GM21423 (cell line): ENCODE measurements around the gene TTLL13.
"Not testable (repeated sequence)": the region's sequence is repeated elsewhere in the genome, so short reads cannot be mapped to it uniquely, and the experiment has no call there.

Experiments used
- ATAC-seq: cut with Tn5 transposase; IDR thresholded peaks from one replicate; pipeline ENCODE4 v1.9.1; 2021; ENCODE audit warnings: mild to moderate bottlenecking, moderate library complexity; ENCODE audit not compliant: unreplicated experiment

The TTLL13 gene

DNA sequence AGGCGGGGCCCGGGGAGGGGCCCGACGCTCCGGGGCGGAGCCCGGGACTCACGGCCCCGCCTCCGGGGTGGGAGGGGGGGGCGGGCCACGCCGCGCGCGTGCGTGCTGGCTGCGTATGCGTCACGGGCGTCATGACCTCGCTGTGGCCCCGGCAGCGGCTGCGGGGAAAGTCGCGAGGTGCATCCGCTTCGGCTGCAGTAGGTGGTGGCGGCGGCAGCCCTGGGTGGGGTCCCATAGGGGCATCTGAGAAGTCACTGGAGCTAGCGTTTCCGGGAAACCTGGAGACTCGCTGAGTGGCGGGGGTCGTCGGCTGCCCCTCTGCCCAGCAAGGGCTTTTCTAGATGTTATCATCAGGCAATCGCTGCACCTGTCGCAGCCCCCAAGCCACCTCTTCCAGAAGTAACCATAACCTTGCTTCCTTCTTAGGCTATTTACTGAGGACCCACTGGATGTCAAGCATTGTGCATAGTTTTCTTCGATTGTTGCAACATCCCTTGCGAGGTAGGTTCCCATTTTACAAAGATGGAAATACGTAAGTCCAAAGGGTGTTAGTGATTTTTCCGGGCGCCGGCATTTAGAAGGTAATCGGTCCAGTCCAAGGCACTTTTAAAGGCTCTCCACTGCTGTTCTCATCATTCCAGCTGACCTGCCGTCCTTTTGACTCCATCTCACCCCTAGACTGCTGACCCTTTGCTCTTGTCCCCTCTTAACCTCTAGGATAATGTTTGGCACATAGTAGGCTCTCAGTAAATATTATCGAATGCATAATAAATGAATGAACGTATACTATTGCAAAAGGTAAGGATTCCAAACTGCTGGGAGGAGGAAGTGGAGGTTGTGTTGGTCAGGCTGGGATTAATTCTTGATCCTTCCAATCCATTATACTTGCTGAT is 15.0 kb upstream of the TTLL13 start, which contains the start of gene GDPGP1:
GDPGP1 (plus strand) TSS at position 114 of the 893 bp plus-strand sequence. CDS start 6,700 bp downstream, outside the sequence.
- peak; percentile 69 for ATAC-seq

GRCh38 chr15:90239371-90239770 is 10.0 kb upstream of the TTLL13 start:
- no peak for ATAC-seq

- no peak for ATAC-seq
Measured at GRCh38 chr15:90240856-90241255, 8.5 kb upstream of the TTLL13 start.

DNA sequence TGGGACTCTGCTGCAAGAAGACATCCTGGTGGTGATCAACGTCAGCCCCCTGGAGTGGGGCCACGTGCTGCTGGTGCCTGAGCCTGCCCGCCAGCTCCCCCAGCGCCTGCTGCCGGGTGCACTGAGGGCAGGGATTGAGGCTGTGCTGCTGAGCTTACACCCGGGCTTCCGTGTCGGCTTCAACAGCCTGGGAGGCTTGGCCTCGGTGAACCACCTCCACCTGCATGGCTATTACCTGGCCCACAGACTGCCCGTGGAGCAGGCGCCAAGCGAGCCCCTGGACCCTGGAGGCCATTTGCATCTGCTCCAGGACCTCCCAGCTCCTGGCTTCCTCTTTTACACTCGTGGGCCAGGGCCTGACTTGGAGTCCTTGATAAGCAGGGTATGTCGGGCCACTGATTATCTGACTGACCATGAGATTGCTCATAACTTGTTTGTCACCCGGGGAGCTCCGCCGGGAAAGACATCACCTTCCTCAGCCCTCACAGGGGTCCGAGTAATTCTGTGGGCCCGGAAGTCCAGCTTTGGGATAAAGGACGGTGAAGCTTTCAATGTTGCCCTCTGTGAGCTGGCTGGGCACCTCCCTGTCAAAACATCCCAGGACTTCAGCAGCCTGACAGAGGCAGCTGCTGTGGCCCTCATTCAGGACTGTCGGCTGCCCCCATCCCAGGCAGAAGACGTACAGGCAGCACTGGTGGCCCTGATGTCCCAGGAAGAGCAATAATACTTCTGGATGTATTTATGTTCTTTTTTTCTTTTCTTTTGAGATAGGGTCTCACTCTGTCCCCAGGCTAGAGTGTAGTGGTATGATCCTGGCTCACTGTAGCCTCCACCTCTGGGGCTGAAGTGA is 7.8 kb upstream of the TTLL13 start:
- no peak for ATAC-seq

- ATAC-seq, result no peak
Measured at GRCh38 chr15:90243943-90244639, 5.3 kb upstream of the TTLL13 start.

DNA sequence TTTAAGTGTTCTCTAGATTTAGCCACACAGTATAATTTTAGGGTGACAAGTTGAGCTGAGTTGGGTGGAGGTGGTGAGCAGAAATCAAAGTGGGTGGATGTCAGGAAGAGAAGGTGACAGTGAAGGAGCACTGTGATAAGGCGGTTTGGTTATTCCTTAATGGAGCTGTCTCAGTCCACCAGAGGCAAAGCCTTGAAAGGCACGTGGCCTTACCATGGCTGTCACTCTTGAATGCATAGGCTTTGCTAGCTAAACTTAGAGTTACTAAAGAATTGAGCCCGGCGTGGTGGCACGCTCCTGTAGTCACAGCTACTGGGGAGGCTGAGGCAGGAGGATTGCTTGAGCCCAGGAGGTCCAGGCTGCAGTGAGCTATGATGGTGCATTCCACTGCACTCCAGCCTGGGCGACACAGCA is 560 bp upstream of the TTLL13 start:
- ATAC-seq, result no peak

GRCh38 chr15:90257776-90258175 is 8.4 kb downstream of the TTLL13 start:
- ATAC-seq, result no peak

DNA sequence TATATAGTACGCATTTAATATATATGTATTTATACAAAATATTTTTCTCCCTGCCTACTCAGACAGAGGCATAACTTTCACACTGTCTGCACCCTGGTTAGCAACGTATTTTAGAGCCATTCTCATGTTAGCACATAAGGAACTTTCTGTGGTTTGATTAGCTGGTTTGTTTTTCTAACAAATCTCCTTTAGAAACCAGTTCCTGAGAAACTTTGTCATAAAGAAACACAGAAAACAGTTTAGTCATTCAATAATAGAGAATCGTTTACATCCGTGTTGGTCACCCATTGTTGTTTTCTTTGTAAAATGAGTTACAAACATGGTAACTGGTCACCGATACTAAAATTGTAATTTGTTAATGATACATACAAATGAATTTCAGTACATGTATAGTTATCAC is 10.2 kb downstream of the TTLL13 start:
- ATAC-seq, result peak; percentile 51

GRCh38 chr15:90260731-90261130 is 11.4 kb downstream of the TTLL13 start:
- not testable (repeated sequence) for ATAC-seq

DNA sequence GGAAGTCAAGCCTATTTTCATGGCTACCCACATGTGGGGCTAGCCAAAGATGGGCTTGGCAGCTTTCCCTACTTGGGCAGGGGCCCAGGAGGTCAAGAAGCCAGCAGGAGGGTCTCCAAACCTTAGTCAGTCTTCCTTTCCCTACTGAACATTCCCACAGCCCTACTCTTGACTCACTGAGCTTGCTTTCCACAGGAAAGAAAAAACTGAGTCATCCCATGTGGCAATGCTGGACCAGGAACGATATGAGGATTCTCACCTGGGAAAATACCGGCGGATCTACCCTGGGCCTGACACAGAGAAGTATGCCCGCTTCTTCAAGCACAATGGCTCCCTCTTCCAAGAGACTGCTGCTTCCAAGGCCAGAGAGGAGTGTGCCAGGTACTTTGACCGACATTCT is 12.5 kb downstream of the TTLL13 start:
- ATAC-seq, result no peak

DNA sequence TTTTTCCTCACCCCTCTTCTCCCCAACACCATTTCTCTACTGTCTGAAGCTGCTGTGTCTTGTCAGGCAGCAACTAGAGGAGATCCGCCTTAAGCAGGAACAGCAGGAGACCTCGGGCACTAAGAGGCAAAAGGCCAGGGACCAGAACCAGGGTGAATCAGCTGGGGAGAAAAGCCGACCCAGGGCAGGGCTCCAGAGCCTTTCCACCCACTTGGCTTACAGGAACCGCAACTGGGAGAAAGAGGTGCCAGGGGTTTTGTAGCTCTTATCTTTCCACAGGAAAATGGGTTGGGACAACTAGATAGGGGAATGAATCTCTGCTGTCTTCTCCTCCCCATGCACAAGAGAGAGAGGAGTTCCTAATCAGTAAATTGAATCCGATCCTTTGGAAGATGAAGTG is 13.1 kb downstream of the TTLL13 start:
- no peak for ATAC-seq

- no peak for ATAC-seq
Measured at GRCh38 chr15:90264671-90265070, 15.3 kb downstream of the TTLL13 start.

GRCh38 chr15:90265271-90266060 is 16.1 kb downstream of the TTLL13 start, which contains the start of gene NGRN:
Gene NGRN, plus strand, starts transcription at chr15:90265672. Its CDS starts 41 bp downstream, at chr15:90265713.
- ATAC-seq, result peak; percentile 90

DNA sequence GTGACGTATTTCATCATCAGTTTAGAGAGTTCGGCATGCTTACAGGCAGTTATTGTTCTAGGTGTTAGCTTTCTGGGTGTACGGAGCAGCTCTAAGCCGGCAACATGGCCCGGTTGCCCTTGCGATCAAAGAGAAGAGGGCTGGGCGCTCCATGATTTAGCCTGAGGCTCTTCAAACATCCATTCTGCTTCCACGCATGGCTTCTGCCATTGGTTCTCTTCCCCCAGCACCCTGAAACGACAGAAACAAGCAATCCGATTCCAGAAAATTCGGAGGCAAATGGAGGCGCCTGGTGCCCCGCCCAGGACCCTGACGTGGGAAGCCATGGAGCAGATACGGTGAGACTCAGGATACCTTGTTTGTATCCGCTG is 16.7 kb downstream of the TTLL13 start:
- peak; percentile 10 for ATAC-seq

- ATAC-seq, result no peak
Measured at GRCh38 chr15:90266485-90266884, 17.1 kb downstream of the TTLL13 start.

GRCh38 chr15:90268415-90268814 is 19.1 kb downstream of the TTLL13 start:
- no peak for ATAC-seq

GRCh38 chr15:90270502-90271150 is 21.3 kb downstream of the TTLL13 start:
- no peak for ATAC-seq

DNA sequence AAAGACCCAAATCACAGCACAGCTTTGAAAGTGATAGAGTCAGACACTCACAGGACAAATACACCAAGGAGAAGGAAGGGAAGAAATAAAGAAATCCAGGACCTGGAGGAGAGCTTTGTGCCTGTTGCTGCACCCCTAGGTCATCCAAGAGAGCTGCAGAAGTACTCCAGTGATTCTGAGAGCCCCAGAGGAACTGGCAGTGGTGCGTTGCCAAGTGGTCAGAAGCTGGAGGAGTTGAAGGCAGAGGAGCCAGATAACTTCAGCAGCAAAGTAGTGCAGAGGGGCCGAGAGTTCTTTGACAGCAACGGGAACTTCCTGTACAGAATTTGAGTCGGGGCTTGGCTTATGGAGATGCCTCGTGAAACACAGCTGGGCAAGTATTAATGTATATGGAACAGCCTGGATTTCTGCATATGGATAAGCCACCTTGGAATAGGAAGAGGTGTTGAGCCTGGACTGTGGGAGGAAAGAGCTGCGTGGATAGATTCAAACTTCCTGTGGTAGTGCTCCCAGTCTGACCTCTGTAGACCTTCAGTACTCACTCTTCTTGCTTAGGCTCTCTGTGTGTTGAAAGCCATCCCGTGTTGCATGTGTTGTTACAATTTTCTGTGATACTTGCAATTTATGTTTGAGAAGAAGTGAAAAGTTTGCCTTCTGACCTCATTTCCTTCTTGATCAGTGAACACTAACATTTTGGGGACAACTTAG is 22.3 kb downstream of the TTLL13 start:
- ATAC-seq, result no peak

DNA sequence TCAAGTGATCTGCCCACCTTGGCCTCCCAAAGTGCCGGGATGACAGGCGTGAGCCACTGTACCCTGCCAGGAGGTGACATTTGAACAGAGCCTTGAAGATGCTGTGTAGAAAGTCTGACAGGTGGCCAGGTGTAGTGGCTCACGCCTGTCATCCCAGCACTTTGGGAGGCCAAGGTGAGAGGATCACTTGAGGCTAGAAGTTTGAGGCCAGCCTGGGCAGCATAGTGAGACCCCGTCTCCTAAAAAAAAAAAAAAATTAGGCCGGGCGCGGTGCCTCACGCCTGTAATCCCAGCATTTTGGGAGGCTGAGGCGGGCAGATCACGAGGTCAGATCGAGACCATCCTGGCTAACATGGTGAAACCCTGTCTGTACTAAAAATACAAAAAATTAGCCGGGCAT is 29.1 kb downstream of the TTLL13 start:
- ATAC-seq, result not testable (repeated sequence)
